GM12878 (cell line): ENCODE measurements around the gene TULP1. TPM values are rescaled to one million over a fixed set of nuclear protein-coding genes. Genes with fewer than 3 reads are reported as not detected.

Source experiments
- CREM ChIP-seq: IDR thresholded peaks from 2 replicates; pipeline ENCODE4 v1.6.1; 2014; ENCODE audit warnings: antibody characterized with exemption, low read depth
- NFXL1 ChIP-seq: fragments of 450-650 bp; IDR thresholded peaks from 2 replicates; pipeline ENCODE4 v1.6.1; 2017; ENCODE audit warnings: antibody characterized with exemption, mild to moderate bottlenecking, borderline replicate concordance
- POLR2AphosphoS2 ChIP-seq: IDR thresholded peaks from 2 replicates; pipeline ENCODE4 v1.6.1; 2011; ENCODE audit warnings: low read depth, mild to moderate bottlenecking, low read length, improper control_type of control experiment, moderate library complexity
- RAD21 ChIP-seq: IDR thresholded peaks from 2 replicates; pipeline ENCODE4 v1.6.1; 2011; ENCODE audit warnings: mild to moderate bottlenecking, low read depth, low read length, moderate library complexity; ENCODE audit not compliant: insufficient read depth
- SMC3 ChIP-seq: IDR thresholded peaks from 2 replicates; pipeline ENCODE4 v1.6.1; 2011; ENCODE audit warnings: low read length, improper control_type of control experiment, borderline replicate concordance
- TARDBP ChIP-seq: IDR thresholded peaks from 2 replicates; pipeline ENCODE4 v1.6.1; 2016; ENCODE audit warnings: borderline replicate concordance
- ZNF217 ChIP-seq: fragments of 450-650 bp; IDR thresholded peaks from 2 replicates; pipeline ENCODE4 v1.6.1; 2017; ENCODE audit warnings: antibody characterized with exemption, mild to moderate bottlenecking
- ZNF24 ChIP-seq: fragments of 450-650 bp; IDR thresholded peaks from 2 replicates; pipeline ENCODE4 v1.6.1; 2017; ENCODE audit warnings: antibody characterized with exemption, mild to moderate bottlenecking
- polyA plus RNA-seq, 11 experiments: library from polyadenylated mRNA; depleted of rRNA in 4 of 11; unstranded in 6 of 11; stranded (reverse) in 5 of 11; fragments of >200 nt; fragmentation: Nextera tagmentation in 4 of 11; fragmentation: Illumina TruSeq in 1 of 11; extraction: Ambion mirVana in 4 of 11; extraction: Trizol in 1 of 11; gene quantifications; 1 replicate in 1 of 11; 2 replicates in 10 of 11; pipeline versions ENCODE4 v1.2.1 to v1.2.3, GENCODE V29; 2011 to 2016; ENCODE audit warnings: inconsistent platforms in 2 of 11, missing spikeins in 2 of 11, low read depth in 1 of 11
- total RNA-seq, 4 experiments: library from RNA; depleted of rRNA in 3 of 4; stranded (reverse); fragments of >200 nt in 3 of 4; fragmentation: Illumina TruSeq in 1 of 4; extraction: Trizol in 1 of 4; gene quantifications; 2 replicates each; pipeline versions ENCODE4 v1.2.1 to v1.2.3, GENCODE V29; 2013 to 2021
- TF ChIP-seq, protein P1 (sequence below): IDR thresholded peaks from 2 replicates; pipeline ENCODE4 v1.6.1; 2012; ENCODE audit warnings: improper control_type of control experiment, low read depth, low read length; ENCODE audit not compliant: insufficient replicate concordance
- TF ChIP-seq, protein P2 (sequence below): IDR thresholded peaks from 2 replicates; pipeline ENCODE4 v1.6.1; 2012; ENCODE audit warnings: low read depth, low read length, improper control_type of control experiment
- TF ChIP-seq, protein P3 (sequence below): fragments of 450-650 bp; formaldehyde crosslinking; IDR thresholded peaks from 2 replicates; pipeline ENCODE4 v1.4.0; 2020; ENCODE audit warnings: mild to moderate bottlenecking, moderate library complexity
- TF ChIP-seq, protein P4 (sequence below): fragments of 450-650 bp; formaldehyde crosslinking; IDR thresholded peaks from 2 replicates; pipeline ENCODE4 v1.4.0; 2022; ENCODE audit warnings: mild to moderate bottlenecking, moderate library complexity
- TF ChIP-seq, protein P5 (sequence below): IDR thresholded peaks from 2 replicates; pipeline ENCODE4 v1.6.1; 2011; ENCODE audit warnings: borderline replicate concordance, low read depth, mild to moderate bottlenecking, moderate library complexity, mixed read lengths, low read length; ENCODE audit not compliant: insufficient read depth; ENCODE audit errors: extremely low read length

TULP1 gene
- total and polyA plus RNA-seq, 10 of the 15 experiments (the other 5 are each of a cell fraction or from before 2014, with no cell fraction given): not detected

DNA sequence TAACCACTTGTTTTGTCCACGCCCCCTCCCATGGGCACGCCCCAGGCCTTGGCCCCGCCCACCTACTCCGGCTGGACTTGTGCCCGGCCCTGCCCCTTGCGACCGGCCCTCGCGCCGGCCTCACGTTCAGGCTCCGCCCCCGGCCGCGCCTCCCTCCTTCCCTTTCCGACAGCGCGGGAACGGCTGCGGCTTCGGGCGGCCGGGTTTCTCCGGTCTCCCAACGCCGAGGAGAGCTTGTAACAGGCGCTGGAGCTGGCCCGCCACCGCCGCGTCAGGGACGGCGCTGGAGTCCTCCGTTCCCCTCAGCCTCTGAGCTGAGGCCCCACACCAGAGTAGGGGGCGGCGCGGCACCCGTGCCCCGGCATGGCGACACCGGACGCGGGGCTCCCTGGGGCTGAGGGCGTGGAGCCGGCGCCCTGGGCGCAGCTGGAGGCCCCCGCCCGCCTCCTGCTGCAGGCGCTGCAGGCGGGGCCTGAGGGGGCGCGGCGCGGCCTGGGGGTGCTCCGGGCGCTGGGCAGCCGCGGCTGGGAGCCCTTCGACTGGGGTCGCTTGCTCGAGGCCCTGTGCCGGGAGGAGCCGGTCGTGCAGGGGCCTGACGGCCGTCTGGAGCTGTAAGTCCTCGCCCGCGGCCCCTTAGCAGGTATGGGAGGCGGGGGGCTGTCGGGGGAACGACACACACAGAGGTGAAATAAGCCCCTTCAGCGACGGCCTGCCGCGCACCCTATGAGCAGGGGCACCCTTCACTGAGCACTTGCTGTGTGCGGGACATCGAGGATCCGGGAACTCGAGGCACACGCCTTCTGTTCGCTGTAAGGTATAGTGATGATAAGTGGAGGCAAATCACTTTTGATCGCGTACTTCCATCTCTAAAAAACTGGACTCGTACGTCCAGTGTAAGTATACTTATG lies 60.3 kb downstream of the TULP1 start, which contains the start of gene FANCE (continued):
- TF ChIP-seq, protein P1, sequence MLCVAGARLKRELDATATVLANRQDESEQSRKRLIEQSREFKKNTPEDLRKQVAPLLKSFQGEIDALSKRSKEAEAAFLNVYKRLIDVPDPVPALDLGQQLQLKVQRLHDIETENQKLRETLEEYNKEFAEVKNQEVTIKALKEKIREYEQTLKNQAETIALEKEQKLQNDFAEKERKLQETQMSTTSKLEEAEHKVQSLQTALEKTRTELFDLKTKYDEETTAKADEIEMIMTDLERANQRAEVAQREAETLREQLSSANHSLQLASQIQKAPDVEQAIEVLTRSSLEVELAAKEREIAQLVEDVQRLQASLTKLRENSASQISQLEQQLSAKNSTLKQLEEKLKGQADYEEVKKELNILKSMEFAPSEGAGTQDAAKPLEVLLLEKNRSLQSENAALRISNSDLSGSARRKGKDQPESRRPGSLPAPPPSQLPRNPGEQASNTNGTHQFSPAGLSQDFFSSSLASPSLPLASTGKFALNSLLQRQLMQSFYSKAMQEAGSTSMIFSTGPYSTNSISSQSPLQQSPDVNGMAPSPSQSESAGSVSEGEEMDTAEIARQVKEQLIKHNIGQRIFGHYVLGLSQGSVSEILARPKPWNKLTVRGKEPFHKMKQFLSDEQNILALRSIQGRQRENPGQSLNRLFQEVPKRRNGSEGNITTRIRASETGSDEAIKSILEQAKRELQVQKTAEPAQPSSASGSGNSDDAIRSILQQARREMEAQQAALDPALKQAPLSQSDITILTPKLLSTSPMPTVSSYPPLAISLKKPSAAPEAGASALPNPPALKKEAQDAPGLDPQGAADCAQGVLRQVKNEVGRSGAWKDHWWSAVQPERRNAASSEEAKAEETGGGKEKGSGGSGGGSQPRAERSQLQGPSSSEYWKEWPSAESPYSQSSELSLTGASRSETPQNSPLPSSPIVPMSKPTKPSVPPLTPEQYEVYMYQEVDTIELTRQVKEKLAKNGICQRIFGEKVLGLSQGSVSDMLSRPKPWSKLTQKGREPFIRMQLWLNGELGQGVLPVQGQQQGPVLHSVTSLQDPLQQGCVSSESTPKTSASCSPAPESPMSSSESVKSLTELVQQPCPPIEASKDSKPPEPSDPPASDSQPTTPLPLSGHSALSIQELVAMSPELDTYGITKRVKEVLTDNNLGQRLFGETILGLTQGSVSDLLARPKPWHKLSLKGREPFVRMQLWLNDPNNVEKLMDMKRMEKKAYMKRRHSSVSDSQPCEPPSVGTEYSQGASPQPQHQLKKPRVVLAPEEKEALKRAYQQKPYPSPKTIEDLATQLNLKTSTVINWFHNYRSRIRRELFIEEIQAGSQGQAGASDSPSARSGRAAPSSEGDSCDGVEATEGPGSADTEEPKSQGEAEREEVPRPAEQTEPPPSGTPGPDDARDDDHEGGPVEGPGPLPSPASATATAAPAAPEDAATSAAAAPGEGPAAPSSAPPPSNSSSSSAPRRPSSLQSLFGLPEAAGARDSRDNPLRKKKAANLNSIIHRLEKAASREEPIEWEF: no peak
- TF ChIP-seq CREM (no peak), RAD21 (no peak), POLR2AphosphoS2 (no peak), SMC3 (no peak), ZNF217 (0 out of 2 replicates have a peak, but pooled peaks have one; percentile 47), ZNF24 (0 out of 2 replicates have a peak, but pooled peaks have one; percentile 8), NFXL1 (no peak), TARDBP (no peak)
- TF ChIP-seq, protein P2, sequence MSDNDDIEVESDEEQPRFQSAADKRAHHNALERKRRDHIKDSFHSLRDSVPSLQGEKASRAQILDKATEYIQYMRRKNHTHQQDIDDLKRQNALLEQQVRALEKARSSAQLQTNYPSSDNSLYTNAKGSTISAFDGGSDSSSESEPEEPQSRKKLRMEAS: 0 out of 2 replicates have a peak, but pooled peaks have one; percentile 21
- TF ChIP-seq, protein P3, sequence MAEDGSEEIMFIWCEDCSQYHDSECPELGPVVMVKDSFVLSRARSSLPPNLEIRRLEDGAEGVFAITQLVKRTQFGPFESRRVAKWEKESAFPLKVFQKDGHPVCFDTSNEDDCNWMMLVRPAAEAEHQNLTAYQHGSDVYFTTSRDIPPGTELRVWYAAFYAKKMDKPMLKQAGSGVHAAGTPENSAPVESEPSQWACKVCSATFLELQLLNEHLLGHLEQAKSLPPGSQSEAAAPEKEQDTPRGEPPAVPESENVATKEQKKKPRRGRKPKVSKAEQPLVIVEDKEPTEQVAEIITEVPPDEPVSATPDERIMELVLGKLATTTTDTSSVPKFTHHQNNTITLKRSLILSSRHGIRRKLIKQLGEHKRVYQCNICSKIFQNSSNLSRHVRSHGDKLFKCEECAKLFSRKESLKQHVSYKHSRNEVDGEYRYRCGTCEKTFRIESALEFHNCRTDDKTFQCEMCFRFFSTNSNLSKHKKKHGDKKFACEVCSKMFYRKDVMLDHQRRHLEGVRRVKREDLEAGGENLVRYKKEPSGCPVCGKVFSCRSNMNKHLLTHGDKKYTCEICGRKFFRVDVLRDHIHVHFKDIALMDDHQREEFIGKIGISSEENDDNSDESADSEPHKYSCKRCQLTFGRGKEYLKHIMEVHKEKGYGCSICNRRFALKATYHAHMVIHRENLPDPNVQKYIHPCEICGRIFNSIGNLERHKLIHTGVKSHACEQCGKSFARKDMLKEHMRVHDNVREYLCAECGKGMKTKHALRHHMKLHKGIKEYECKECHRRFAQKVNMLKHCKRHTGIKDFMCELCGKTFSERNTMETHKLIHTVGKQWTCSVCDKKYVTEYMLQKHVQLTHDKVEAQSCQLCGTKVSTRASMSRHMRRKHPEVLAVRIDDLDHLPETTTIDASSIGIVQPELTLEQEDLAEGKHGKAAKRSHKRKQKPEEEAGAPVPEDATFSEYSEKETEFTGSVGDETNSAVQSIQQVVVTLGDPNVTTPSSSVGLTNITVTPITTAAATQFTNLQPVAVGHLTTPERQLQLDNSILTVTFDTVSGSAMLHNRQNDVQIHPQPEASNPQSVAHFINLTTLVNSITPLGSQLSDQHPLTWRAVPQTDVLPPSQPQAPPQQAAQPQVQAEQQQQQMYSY (CRISPR knock-in tag): no peak
- TF ChIP-seq, protein P4, sequence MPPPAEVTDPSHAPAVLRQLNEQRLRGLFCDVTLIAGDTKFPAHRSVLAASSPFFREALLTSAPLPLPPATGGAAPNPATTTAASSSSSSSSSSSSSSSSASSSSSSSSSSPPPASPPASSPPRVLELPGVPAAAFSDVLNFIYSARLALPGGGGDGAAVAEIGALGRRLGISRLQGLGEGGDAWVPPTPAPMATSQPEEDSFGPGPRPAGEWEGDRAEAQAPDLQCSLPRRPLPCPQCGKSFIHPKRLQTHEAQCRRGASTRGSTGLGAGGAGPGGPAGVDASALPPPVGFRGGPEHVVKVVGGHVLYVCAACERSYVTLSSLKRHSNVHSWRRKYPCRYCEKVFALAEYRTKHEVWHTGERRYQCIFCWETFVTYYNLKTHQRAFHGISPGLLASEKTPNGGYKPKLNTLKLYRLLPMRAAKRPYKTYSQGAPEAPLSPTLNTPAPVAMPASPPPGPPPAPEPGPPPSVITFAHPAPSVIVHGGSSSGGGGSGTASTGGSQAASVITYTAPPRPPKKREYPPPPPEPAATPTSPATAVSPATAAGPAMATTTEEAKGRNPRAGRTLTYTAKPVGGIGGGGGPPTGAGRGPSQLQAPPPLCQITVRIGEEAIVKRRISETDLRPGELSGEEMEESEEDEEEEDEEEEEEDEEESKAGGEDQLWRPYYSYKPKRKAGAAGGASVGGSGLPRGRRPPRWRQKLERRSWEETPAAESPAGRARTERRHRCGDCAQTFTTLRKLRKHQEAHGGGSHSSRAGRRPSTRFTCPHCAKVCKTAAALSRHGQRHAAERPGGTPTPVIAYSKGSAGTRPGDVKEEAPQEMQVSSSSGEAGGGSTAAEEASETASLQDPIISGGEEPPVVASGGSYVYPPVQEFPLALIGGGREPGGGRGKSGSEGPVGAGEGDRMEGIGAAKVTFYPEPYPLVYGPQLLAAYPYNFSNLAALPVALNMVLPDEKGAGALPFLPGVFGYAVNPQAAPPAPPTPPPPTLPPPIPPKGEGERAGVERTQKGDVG (CRISPR knock-in tag): no peak
- TF ChIP-seq, protein P5, sequence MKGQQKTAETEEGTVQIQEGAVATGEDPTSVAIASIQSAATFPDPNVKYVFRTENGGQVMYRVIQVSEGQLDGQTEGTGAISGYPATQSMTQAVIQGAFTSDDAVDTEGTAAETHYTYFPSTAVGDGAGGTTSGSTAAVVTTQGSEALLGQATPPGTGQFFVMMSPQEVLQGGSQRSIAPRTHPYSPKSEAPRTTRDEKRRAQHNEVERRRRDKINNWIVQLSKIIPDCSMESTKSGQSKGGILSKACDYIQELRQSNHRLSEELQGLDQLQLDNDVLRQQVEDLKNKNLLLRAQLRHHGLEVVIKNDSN: no peak
